ENCODE data around the gene FMNL2.

The FMNL2 gene

GRCh38 chr2:152581360-152581759 lies 246.4 kb downstream of the FMNL2 start:
- H2BK120ac ChIP-seq (ENCODE audit: low read depth, low read length) = no peak overlapping the region
- H3K4me3 ChIP-seq (ENCODE audit: insufficient read depth in 1 of 2, low read depth in 1 of 2, low read length in 2 of 2) = no peak overlapping the region
- no peak overlapping the region for H2AFZ ChIP-seq (ENCODE audit: low read depth, low read length)
- H2BK12ac ChIP-seq (ENCODE audit: low read length in 2 of 2) = no peak overlapping the region
- no peak overlapping the region for H3K4me2 ChIP-seq (ENCODE audit: low read length, poor library complexity, severe bottlenecking)
- H3K9ac ChIP-seq (ENCODE audit: low read length) = no peak overlapping the region
- H3K4me1 ChIP-seq (ENCODE audit: control insufficient read depth, insufficient read depth, low read depth, low read length) = peaks cover 2% of the 10 kb centered on the region
- DNase-seq = no peak
- H3K27ac ChIP-seq (ENCODE audit: low read length, poor library complexity, severe bottlenecking) = no peak overlapping the region
- no peak overlapping the region for H2AK5ac ChIP-seq (ENCODE audit: low read length, severe bottlenecking)
- H3K4ac ChIP-seq (ENCODE audit: low read depth in 1 of 2, low read length in 2 of 2) = no peak overlapping the region
- no peak overlapping the region for H2BK15ac ChIP-seq (ENCODE audit: low read depth, poor library complexity, severe bottlenecking)
- H3K36me3 ChIP-seq (ENCODE audit: control insufficient read depth in 1 of 2, insufficient read depth in 2 of 2, low read depth in 1 of 2, low read length in 2 of 2) = peaks cover 3 to 53% of the 10 kb centered on the region in 2 experiments
- H3K23ac ChIP-seq (ENCODE audit: low read length in 2 of 2) = no peak overlapping the region
- no peak overlapping the region for H3K14ac ChIP-seq (ENCODE audit: low read length in 2 of 2)
- no peak overlapping the region for H4K8ac ChIP-seq (ENCODE audit: low read length)
- no peaks in the 10 kb centered on the region for H3K27me3 ChIP-seq (ENCODE audit: control insufficient read depth in 1 of 2, insufficient read depth in 1 of 2, low read length in 2 of 2)
- no peaks in the 10 kb centered on the region for H3K9me3 ChIP-seq (ENCODE audit: control insufficient read depth, low read length)
- H3K79me1 ChIP-seq (replicated peaks; ENCODE audit: low read length, poor library complexity, severe bottlenecking) = peaks cover 18% of the 10 kb centered on the region
- H2BK5ac ChIP-seq (ENCODE audit: low read depth, low read length, poor library complexity, severe bottlenecking) = no peak overlapping the region
- no peak overlapping the region for H3K18ac ChIP-seq (ENCODE audit: low read depth in 1 of 2, low read length in 2 of 2)
- WGBS = 93% methylated on average over 11 of the region's 11 CpGs
- H4K91ac ChIP-seq (ENCODE audit: low read length) = no peak overlapping the region

GRCh38 chr2:152582081-152582480 lies 247.1 kb downstream of the FMNL2 start:
- H2BK12ac ChIP-seq (ENCODE audit: low read length in 2 of 2) = no peak overlapping the region
- no peak overlapping the region for H2BK5ac ChIP-seq (ENCODE audit: low read depth, low read length, poor library complexity, severe bottlenecking)
- peaks cover 6% of the 10 kb centered on the region for H3K4me1 ChIP-seq (ENCODE audit: control insufficient read depth, insufficient read depth, low read depth, low read length)
- H3K27me3 ChIP-seq (ENCODE audit: control insufficient read depth in 1 of 2, insufficient read depth in 1 of 2, low read length in 2 of 2) = no peaks in the 10 kb centered on the region
- 96% methylated on average over 2 of the region's 2 CpGs for WGBS
- no peaks in the 10 kb centered on the region for H3K9me3 ChIP-seq (ENCODE audit: control insufficient read depth, low read length)
- H2BK15ac ChIP-seq (ENCODE audit: low read depth, poor library complexity, severe bottlenecking) = no peak overlapping the region
- H3K4me3 ChIP-seq (ENCODE audit: insufficient read depth in 1 of 2, low read depth in 1 of 2, low read length in 2 of 2) = no peak overlapping the region
- H2AFZ ChIP-seq (ENCODE audit: low read depth, low read length) = no peak overlapping the region
- no peak overlapping the region for H3K23ac ChIP-seq (ENCODE audit: low read length in 2 of 2)
- no peak overlapping the region for H2AK5ac ChIP-seq (ENCODE audit: low read length, severe bottlenecking)
- H3K4ac ChIP-seq (ENCODE audit: low read depth in 1 of 2, low read length in 2 of 2) = no peak overlapping the region
- no peak overlapping the region for H2BK120ac ChIP-seq (ENCODE audit: low read depth, low read length)
- H3K27ac ChIP-seq (ENCODE audit: low read length, poor library complexity, severe bottlenecking) = no peak overlapping the region
- H4K8ac ChIP-seq (ENCODE audit: low read length) = no peak overlapping the region
- H3K9ac ChIP-seq (ENCODE audit: low read length) = no peak overlapping the region
- peaks cover 20% of the 10 kb centered on the region for H3K79me1 ChIP-seq (replicated peaks; ENCODE audit: low read length, poor library complexity, severe bottlenecking)
- no peak overlapping the region for H3K14ac ChIP-seq (ENCODE audit: low read length in 2 of 2)
- no peak overlapping the region for H3K4me2 ChIP-seq (ENCODE audit: low read length, poor library complexity, severe bottlenecking)
- DNase-seq = no peak
- H4K91ac ChIP-seq (ENCODE audit: low read length) = no peak overlapping the region
- H3K36me3 ChIP-seq (ENCODE audit: control insufficient read depth in 1 of 2, insufficient read depth in 2 of 2, low read depth in 1 of 2, low read length in 2 of 2) = peaks cover 3 to 45% of the 10 kb centered on the region in 2 experiments
- no peak overlapping the region for H3K18ac ChIP-seq (ENCODE audit: low read depth in 1 of 2, low read length in 2 of 2)

- no peak overlapping the region for H3K23ac ChIP-seq (ENCODE audit: low read length in 2 of 2)
- no peak for DNase-seq
- H4K91ac ChIP-seq (ENCODE audit: low read length) = no peak overlapping the region
- 100% methylated on average over 4 of the region's 6 CpGs for WGBS
- H2BK120ac ChIP-seq (ENCODE audit: low read depth, low read length) = no peak overlapping the region
- H3K27me3 ChIP-seq (ENCODE audit: control insufficient read depth in 1 of 2, insufficient read depth in 1 of 2, low read length in 2 of 2) = no peaks in the 10 kb centered on the region
- H4K8ac ChIP-seq (ENCODE audit: low read length) = no peak overlapping the region
- H3K27ac ChIP-seq (ENCODE audit: low read length, poor library complexity, severe bottlenecking) = no peak overlapping the region
- H2BK5ac ChIP-seq (ENCODE audit: low read depth, low read length, poor library complexity, severe bottlenecking) = no peak overlapping the region
- no peak overlapping the region for H3K14ac ChIP-seq (ENCODE audit: low read length in 2 of 2)
- peak overlapping the region in 1 of 2 experiments; percentile 33 for H3K4ac ChIP-seq (ENCODE audit: low read depth in 1 of 2, low read length in 2 of 2)
- no peak overlapping the region for H3K4me2 ChIP-seq (ENCODE audit: low read length, poor library complexity, severe bottlenecking)
- peaks cover 9% of the 10 kb centered on the region for H3K4me1 ChIP-seq (ENCODE audit: control insufficient read depth, insufficient read depth, low read depth, low read length)
- H2BK15ac ChIP-seq (ENCODE audit: low read depth, poor library complexity, severe bottlenecking) = no peak overlapping the region
- peaks cover 13% of the 10 kb centered on the region for H3K79me1 ChIP-seq (replicated peaks; ENCODE audit: low read length, poor library complexity, severe bottlenecking)
- H2AFZ ChIP-seq (ENCODE audit: low read depth, low read length) = no peak overlapping the region
- H3K9me3 ChIP-seq (ENCODE audit: control insufficient read depth, low read length) = no peaks in the 10 kb centered on the region
- peaks cover 3 to 43% of the 10 kb centered on the region in 2 experiments for H3K36me3 ChIP-seq (ENCODE audit: control insufficient read depth in 1 of 2, insufficient read depth in 2 of 2, low read depth in 1 of 2, low read length in 2 of 2)
- H3K4me3 ChIP-seq (ENCODE audit: insufficient read depth in 1 of 2, low read depth in 1 of 2, low read length in 2 of 2) = no peak overlapping the region
- no peak overlapping the region for H3K9ac ChIP-seq (ENCODE audit: low read length)
- no peak overlapping the region for H3K18ac ChIP-seq (ENCODE audit: low read depth in 1 of 2, low read length in 2 of 2)
- H2BK12ac ChIP-seq (ENCODE audit: low read length in 2 of 2) = no peak overlapping the region
- no peak overlapping the region for H2AK5ac ChIP-seq (ENCODE audit: low read length, severe bottlenecking)
Observed at GRCh38 chr2:152583512-152584229, 248.7 kb downstream of the FMNL2 start.

- H3K14ac ChIP-seq (ENCODE audit: low read length in 2 of 2) = no peak overlapping the region
- no peak overlapping the region for H3K4me3 ChIP-seq (ENCODE audit: insufficient read depth in 1 of 2, low read depth in 1 of 2, low read length in 2 of 2)
- no peaks in the 10 kb centered on the region for H3K9me3 ChIP-seq (ENCODE audit: control insufficient read depth, low read length)
- H3K27me3 ChIP-seq (ENCODE audit: control insufficient read depth in 1 of 2, insufficient read depth in 1 of 2, low read length in 2 of 2) = no peaks in the 10 kb centered on the region
- H3K79me1 ChIP-seq (replicated peaks; ENCODE audit: low read length, poor library complexity, severe bottlenecking) = peaks cover 14% of the 10 kb centered on the region
- no peak overlapping the region for H3K4me2 ChIP-seq (ENCODE audit: low read length, poor library complexity, severe bottlenecking)
- H3K36me3 ChIP-seq (ENCODE audit: control insufficient read depth in 1 of 2, insufficient read depth in 2 of 2, low read depth in 1 of 2, low read length in 2 of 2) = peaks cover 3 to 40% of the 10 kb centered on the region in 2 experiments
- no peak overlapping the region for H3K9ac ChIP-seq (ENCODE audit: low read length)
- H3K4ac ChIP-seq (ENCODE audit: low read depth in 1 of 2, low read length in 2 of 2) = no peak overlapping the region
- no peak for DNase-seq
- H3K4me1 ChIP-seq (ENCODE audit: control insufficient read depth, insufficient read depth, low read depth, low read length) = peaks cover 9% of the 10 kb centered on the region
- no peak overlapping the region for H2BK15ac ChIP-seq (ENCODE audit: low read depth, poor library complexity, severe bottlenecking)
- no peak overlapping the region for H4K8ac ChIP-seq (ENCODE audit: low read length)
- no peak overlapping the region for H2BK5ac ChIP-seq (ENCODE audit: low read depth, low read length, poor library complexity, severe bottlenecking)
- no peak overlapping the region for H2AFZ ChIP-seq (ENCODE audit: low read depth, low read length)
- no peak overlapping the region for H3K27ac ChIP-seq (ENCODE audit: low read length, poor library complexity, severe bottlenecking)
- no peak overlapping the region for H2AK5ac ChIP-seq (ENCODE audit: low read length, severe bottlenecking)
- 97% methylated on average over 3 of the region's 3 CpGs for WGBS
- no peak overlapping the region for H2BK12ac ChIP-seq (ENCODE audit: low read length in 2 of 2)
- no peak overlapping the region for H3K18ac ChIP-seq (ENCODE audit: low read depth in 1 of 2, low read length in 2 of 2)
- H3K23ac ChIP-seq (ENCODE audit: low read length in 2 of 2) = no peak overlapping the region
- no peak overlapping the region for H4K91ac ChIP-seq (ENCODE audit: low read length)
- H2BK120ac ChIP-seq (ENCODE audit: low read depth, low read length) = no peak overlapping the region
Observed at GRCh38 chr2:152584301-152584700, 249.3 kb downstream of the FMNL2 start.

Measured in mesenchymal stem cell (in vitro differentiated cells and primary cell).